MM.1S (cell line): ENCODE data around the gene FBXL20.

ENCODE experiments used
- DNase-seq: peaks from one replicate; pipeline ENCODE4 v3.0.0-alpha.2; 2015
- H2AFZ ChIP-seq: fragments of 300-600 bp; sonication (generic); 2 replicates; pipeline ENCODE4 v1.6.0; 2016; ENCODE audit warnings: antibody characterized with exemption, low read length
- H3F3A ChIP-seq: fragments of 300-600 bp; sonication (generic); 2 replicates; pipeline ENCODE4 v1.6.1; 2016; ENCODE audit warnings: mild to moderate bottlenecking, antibody characterized with exemption, low read length, moderate library complexity, mixed read lengths; ENCODE audit not compliant: insufficient read depth
- H3K27ac ChIP-seq: fragments of 300-600 bp; sonication (generic); 2 replicates; pipeline ENCODE4 v1.5.1; 2016; ENCODE audit warnings: mild to moderate bottlenecking, low read length
- H3K27me3 ChIP-seq: fragments of 300-600 bp; sonication (generic); replicated peaks from 2 replicates; pipeline ENCODE4 v1.6.0; 2016; ENCODE audit warnings: low read length; ENCODE audit not compliant: insufficient read depth
- H3K36me3 ChIP-seq: fragments of 300-600 bp; sonication (generic); replicated peaks from 2 replicates; pipeline ENCODE4 v1.6.1; 2016; ENCODE audit warnings: mild to moderate bottlenecking, low read length, mixed read lengths; ENCODE audit not compliant: insufficient read depth
- H3K4me1 ChIP-seq: fragments of 300-600 bp; sonication (generic); 2 replicates; pipeline ENCODE4 v1.6.1; 2016; ENCODE audit warnings: low read length, mixed read lengths
- H3K4me2 ChIP-seq: fragments of 300-600 bp; sonication (generic); 2 replicates; pipeline ENCODE4 v1.6.0; 2016; ENCODE audit warnings: low read depth, low read length
- H3K4me3 ChIP-seq: fragments of 300-600 bp; sonication (generic); 2 replicates; pipeline ENCODE4 v1.5.1; 2016; ENCODE audit warnings: low read length, mixed read lengths
- H3K79me2 ChIP-seq: fragments of 300-600 bp; sonication (generic); 2 replicates; pipeline ENCODE4 v1.6.1; 2016; ENCODE audit warnings: mixed run types, low read length, mixed read lengths
- H3K9ac ChIP-seq: fragments of 300-600 bp; sonication (generic); 2 replicates; pipeline ENCODE4 v1.6.1; 2016; ENCODE audit warnings: low read length, mixed read lengths
- H3K9me2 ChIP-seq: fragments of 300-600 bp; sonication (generic); replicated peaks from 2 replicates; pipeline ENCODE4 v1.6.1; 2016; ENCODE audit warnings: mild to moderate bottlenecking, low read length, mixed read lengths; ENCODE audit not compliant: insufficient read depth
- H3K9me3 ChIP-seq: fragments of 300-600 bp; sonication (generic); replicated peaks from 2 replicates; pipeline ENCODE4 v1.6.1; 2016; ENCODE audit warnings: mild to moderate bottlenecking, low read length, mixed read lengths; ENCODE audit not compliant: insufficient read depth
- H4K20me1 ChIP-seq: fragments of 300-600 bp; sonication (generic); 2 replicates; pipeline ENCODE4 v1.6.1; 2016; ENCODE audit warnings: mild to moderate bottlenecking, low read length, moderate library complexity, mixed read lengths; ENCODE audit not compliant: insufficient read depth
- CTCF ChIP-seq: fragments of 300-600 bp; sonication (generic); IDR thresholded peaks from 2 replicates; pipeline ENCODE4 v1.5.1; 2016; ENCODE audit warnings: antibody characterized with exemption, low read length, mixed read lengths
- EZH2 ChIP-seq: fragments of 300-600 bp; sonication (generic); optimal IDR thresholded peaks from 2 replicates; pipeline ENCODE3; 2017; ENCODE audit warnings: low read depth, mild to moderate bottlenecking, antibody characterized with exemption, low read length, mixed read lengths
- EZH2phosphoT487 ChIP-seq: fragments of 300-600 bp; sonication (generic); IDR thresholded peaks from 2 replicates; pipeline ENCODE4 v1.6.1; 2018; ENCODE audit warnings: antibody characterized with exemption, low read length

Gene FBXL20

GRCh38 chr17:39405436-39405835 is 4.0 kb upstream of the FBXL20 start:
- no peak overlapping the region for H3K4me2 ChIP-seq
- no peak for DNase-seq
- peaks cover 7% of the 10 kb centered on the region for H3K36me3 ChIP-seq
- H3K79me2 ChIP-seq = peaks cover 9% of the 10 kb centered on the region
- no peak overlapping the region for H3K4me3 ChIP-seq
- no peak for TF ChIP-seq EZH2phosphoT487
- no peak for TF ChIP-seq CTCF
- TF ChIP-seq EZH2 = no peak
- H3K9me3 ChIP-seq = no peaks in the 10 kb centered on the region
- H3F3A ChIP-seq = peaks cover 8% of the 10 kb centered on the region
- H3K9ac ChIP-seq = no peak overlapping the region
- H3K27ac ChIP-seq = no peak overlapping the region
- no peak overlapping the region for H2AFZ ChIP-seq
- H3K9me2 ChIP-seq = no peaks in the 10 kb centered on the region
- H3K27me3 ChIP-seq = no peaks in the 10 kb centered on the region
- no peaks in the 10 kb centered on the region for H4K20me1 ChIP-seq
- H3K4me1 ChIP-seq = 0 out of 2 replicates have a peak, but pooled peaks cover 1% of the 10 kb centered on the region

- Histone ChIP-seq H3K27me3 (no peaks in the 10 kb centered on the region), H3K27ac (no peak overlapping the region), H3K9me2 (no peaks in the 10 kb centered on the region), H3K9me3 (no peaks in the 10 kb centered on the region), H4K20me1 (no peaks in the 10 kb centered on the region), H3K4me2 (no peak overlapping the region), H3K4me3 (no peak overlapping the region), H3K9ac (no peak overlapping the region), H3K36me3 (peaks cover 7% of the 10 kb centered on the region), H3K79me2 (peaks cover 16% of the 10 kb centered on the region), H3F3A (peaks cover 8% of the 10 kb centered on the region), H2AFZ (no peak overlapping the region), H3K4me1 (peaks cover 8% of the 10 kb centered on the region; the same call in 1 of the 2 replicates)
- no peak for DNase-seq
- TF ChIP-seq CTCF = no peak
Observed at GRCh38 chr17:39404542-39405378, 3.3 kb upstream of the FBXL20 start.

GRCh38 chr17:39402890-39403605 is 1.6 kb upstream of the FBXL20 start:
- Histone ChIP-seq H3K9me3 (no peaks in the 10 kb centered on the region), H3K27ac (no peak overlapping the region), H3K36me3 (no peaks in the 10 kb centered on the region; the same call in none of the 2 replicates), H3K4me3 (peak overlapping the region; percentile 97; the same call in 1 of the 2 replicates), H3K4me1 (peaks cover 9% of the 10 kb centered on the region; the same call in 1 of the 2 replicates), H3K9me2 (no peaks in the 10 kb centered on the region), H4K20me1 (no peaks in the 10 kb centered on the region), H2AFZ (no peak overlapping the region), H3K4me2 (peak overlapping the region; percentile 62; the same call in 1 of the 2 replicates), H3K27me3 (no peaks in the 10 kb centered on the region), H3K9ac (no peak overlapping the region), H3F3A (peaks cover 8% of the 10 kb centered on the region), H3K79me2 (peaks cover 33% of the 10 kb centered on the region)
- TF ChIP-seq CTCF = no peak
- TF ChIP-seq EZH2 = no peak
- no peak for TF ChIP-seq EZH2phosphoT487
- peak; percentile 10 for DNase-seq
